CD14-positive monocyte (primary cell): ENCODE data around the gene ZDBF2. TPM values are rescaled to one million over a fixed set of nuclear protein-coding genes. Genes with fewer than 3 reads are reported as not detected.

ENCODE experiments used
- DNase-seq, 3 donors: peaks; one replicate each; pipeline ENCODE4 v3.0.0-alpha.2; 2011 to 2022
- H2AFZ ChIP-seq: 2 replicates; pipeline ENCODE4 v1.6.0; 2012; ENCODE audit warnings: mild to moderate bottlenecking, low read depth, low read length, inconsistent platforms; ENCODE audit not compliant: insufficient read depth, poor library complexity, severe bottlenecking
- H3K27ac ChIP-seq, 2 donors: 1 replicate in 1 of 2; 2 replicates in 1 of 2; pipeline ENCODE4 v1.5.1; 2012 to 2013; ENCODE audit warnings: low read length in 2 of 2, control low read depth in 1 of 2, inconsistent platforms in 1 of 2, low read depth in 1 of 2, mild to moderate bottlenecking in 1 of 2
- H3K27me3 ChIP-seq, 2 donors: one replicate each; pipeline versions ENCODE4 v1.6.0 to v1.6.1; 2011 to 2013; ENCODE audit warnings: low read length in 2 of 2; ENCODE audit not compliant: control insufficient read depth in 2 of 2, insufficient read depth in 2 of 2
- H3K36me3 ChIP-seq, 2 donors: replicated peaks in 1 of 2; 1 replicate in 1 of 2; 2 replicates in 1 of 2; pipeline versions ENCODE4 v1.5.1 to v1.6.1; 2012 to 2013; ENCODE audit warnings: low read length in 2 of 2, control low read depth in 1 of 2, inconsistent platforms in 1 of 2, mild to moderate bottlenecking in 1 of 2; ENCODE audit not compliant: insufficient read depth in 2 of 2, control insufficient read depth in 1 of 2
- H3K4me1 ChIP-seq, 2 donors: 1 replicate in 1 of 2; 2 replicates in 1 of 2; pipeline versions ENCODE4 v1.5.1 to v1.6.1; 2012 to 2013; ENCODE audit warnings: low read length in 2 of 2, control low read depth in 1 of 2, inconsistent platforms in 1 of 2, mild to moderate bottlenecking in 1 of 2, moderate library complexity in 1 of 2; ENCODE audit not compliant: insufficient read depth in 2 of 2, control insufficient read depth in 1 of 2
- H3K4me2 ChIP-seq: replicated peaks from 2 replicates; pipeline ENCODE3; 2012; ENCODE audit warnings: low read length, moderate library complexity, mild to moderate bottlenecking; ENCODE audit not compliant: poor library complexity, severe bottlenecking; ENCODE audit errors: extremely low read depth
- H3K4me3 ChIP-seq, 3 experiments: fragments of 200-600 bp in 1 of 3; sonication (generic) in 1 of 3; replicated peaks in 1 of 3; 1 replicate in 2 of 3; 2 replicates in 1 of 3; pipeline ENCODE4 v1.5.1; 2011 to 2013; ENCODE audit warnings: low read length in 3 of 3, mild to moderate bottlenecking in 3 of 3, control low read depth in 2 of 3, low read depth in 2 of 3, inconsistent platforms in 1 of 3, moderate library complexity in 1 of 3
- H3K79me2 ChIP-seq: 2 replicates; pipeline ENCODE4 v1.6.0; 2012; ENCODE audit warnings: mild to moderate bottlenecking, control low read depth, inconsistent platforms, low read length, moderate library complexity; ENCODE audit not compliant: insufficient read depth
- H3K9ac ChIP-seq: 2 replicates; pipeline ENCODE4 v1.6.0; 2017; ENCODE audit warnings: low read length, mild to moderate bottlenecking; ENCODE audit not compliant: insufficient read depth, poor library complexity, severe bottlenecking
- H3K9me3 ChIP-seq, 2 donors: replicated peaks in 1 of 2; 1 replicate in 1 of 2; 2 replicates in 1 of 2; pipeline versions ENCODE4 v1.5.1 to v1.6.1; 2012 to 2013; ENCODE audit warnings: low read length in 2 of 2, control low read depth in 1 of 2; ENCODE audit not compliant: control insufficient read depth in 1 of 2, insufficient read depth in 1 of 2
- H4K20me1 ChIP-seq: 2 replicates; pipeline ENCODE4 v1.6.0; 2012; ENCODE audit warnings: mild to moderate bottlenecking, low read length, control low read depth, moderate library complexity; ENCODE audit not compliant: insufficient read depth
- H3K27ac Mint-ChIP-seq, 7 donors: one replicate each; pipeline ENCODE4 v1.8.0; 2020; ENCODE audit warnings: mild to moderate bottlenecking in 7 of 7, mixed read lengths in 7 of 7, moderate library complexity in 6 of 7, inconsistent platforms in 2 of 7
- H3K27me3 Mint-ChIP-seq, 3 donors: one replicate each; pipeline ENCODE4 v1.8.0; 2021 to 2022; ENCODE audit warnings: low read depth in 3 of 3, mild to moderate bottlenecking in 3 of 3, mixed read lengths in 3 of 3, moderate library complexity in 3 of 3, inconsistent platforms in 1 of 3
- H3K36me3 Mint-ChIP-seq, 2 donors: one replicate each; pipeline ENCODE4 v1.8.0; 2020; ENCODE audit warnings: mixed read lengths in 2 of 2, inconsistent platforms in 1 of 2, mild to moderate bottlenecking in 1 of 2
- H3K4me1 Mint-ChIP-seq: one replicate; pipeline ENCODE4 v1.8.0; 2020; ENCODE audit warnings: mild to moderate bottlenecking, mixed read lengths
- H3K4me3 Mint-ChIP-seq, 2 donors: one replicate each; pipeline ENCODE4 v1.8.0; 2020; ENCODE audit warnings: mild to moderate bottlenecking in 2 of 2, mixed read lengths in 2 of 2, moderate library complexity in 1 of 2
- H3K9me3 Mint-ChIP-seq, 7 donors: one replicate each; pipeline ENCODE4 v1.8.0; 2020 to 2022; ENCODE audit warnings: mixed read lengths in 7 of 7, mild to moderate bottlenecking in 6 of 7, moderate library complexity in 6 of 7, inconsistent platforms in 2 of 7
- WGBS: methylation state at CpG from one replicate; pipeline ENCODE4 v1.1.5; 2013; ENCODE audit warnings: missing lambda C conversion rate; ENCODE audit not compliant: insufficient coverage; 5-methylcytosine and 5-hydroxymethylcytosine counted together
- intact Hi-C, 2 donors: fragments of 100-400 bp; cut with micrococcal nuclease; formaldehyde crosslinking; loops; one replicate each; pipeline versions ENCODE4 v1.15.0 to v1.15.1; 2023
- polyA plus RNA-seq, 3 donors: library from polyadenylated mRNA; depleted of rRNA in 1 of 3; unstranded in 2 of 3; stranded (reverse) in 1 of 3; fragments of 300-500 nt in 2 of 3; fragments of >200 nt in 1 of 3; fragmentation: Illumina TruSeq in 2 of 3; gene quantifications; 1 replicate in 2 of 3; 2 replicates in 1 of 3; pipeline ENCODE4 v1.2.3, GENCODE V29; 2012 to 2021
- TF ChIP-seq, protein P1 (sequence below): fragments of 200-600 bp; IDR thresholded peaks from one replicate; pipeline ENCODE4 v1.8.0; 2022; ENCODE audit warnings: antibody characterized with exemption, mild to moderate bottlenecking

ZDBF2 gene
- polyA plus RNA-seq, 3 donors, result 0.16 to 0.18 TPM; not detected in 1

DNA sequence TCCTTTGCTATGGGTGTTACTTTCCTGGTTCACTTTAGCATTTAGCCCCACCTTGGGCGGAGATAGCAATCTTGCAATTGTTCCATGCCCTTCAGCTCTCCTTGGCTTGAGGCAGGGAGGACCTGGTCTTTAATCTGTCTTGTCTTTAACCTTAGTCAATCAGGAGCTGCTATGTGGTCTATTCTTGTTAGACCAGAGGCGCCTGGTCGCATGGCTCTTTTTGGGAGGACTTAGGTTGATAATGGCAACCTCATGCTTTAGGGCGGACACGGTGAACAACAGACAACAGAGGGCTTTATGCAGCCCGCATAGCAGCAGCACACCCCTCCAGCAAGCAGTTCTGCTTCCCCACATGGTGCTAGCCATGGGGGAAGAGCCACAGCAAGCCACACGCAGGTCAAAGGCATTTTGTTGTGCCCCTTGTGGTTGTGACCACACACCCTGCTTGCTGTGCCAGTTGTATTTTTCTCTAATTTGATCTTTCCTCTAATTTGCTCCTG, 17.7 kb upstream of the ZDBF2 start:
- peaks cover 76 to 96% of the 10 kb centered on the region in 2 donors for H3K27me3 ChIP-seq

DNA sequence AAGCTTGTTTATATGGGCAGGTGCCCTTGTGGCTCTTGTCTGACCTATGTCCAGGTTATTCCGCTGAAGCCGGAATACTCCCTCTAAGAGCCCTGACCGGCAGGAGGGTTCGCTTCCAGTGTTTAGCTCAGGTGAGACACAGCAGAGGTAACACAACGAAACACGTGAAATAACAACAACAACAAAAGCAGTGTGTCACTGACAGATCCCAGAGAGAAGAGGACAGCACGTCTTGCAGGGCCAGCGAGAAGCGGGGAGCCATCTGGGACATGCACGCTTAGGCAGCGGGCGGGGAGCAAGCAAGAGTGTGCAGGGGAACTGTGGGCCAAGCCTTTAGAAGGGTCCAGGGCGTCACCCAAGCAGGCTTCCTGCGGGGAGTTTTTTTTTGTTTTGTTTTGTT, 17.1 kb upstream of the ZDBF2 start:
- TF ChIP-seq, protein P1, sequence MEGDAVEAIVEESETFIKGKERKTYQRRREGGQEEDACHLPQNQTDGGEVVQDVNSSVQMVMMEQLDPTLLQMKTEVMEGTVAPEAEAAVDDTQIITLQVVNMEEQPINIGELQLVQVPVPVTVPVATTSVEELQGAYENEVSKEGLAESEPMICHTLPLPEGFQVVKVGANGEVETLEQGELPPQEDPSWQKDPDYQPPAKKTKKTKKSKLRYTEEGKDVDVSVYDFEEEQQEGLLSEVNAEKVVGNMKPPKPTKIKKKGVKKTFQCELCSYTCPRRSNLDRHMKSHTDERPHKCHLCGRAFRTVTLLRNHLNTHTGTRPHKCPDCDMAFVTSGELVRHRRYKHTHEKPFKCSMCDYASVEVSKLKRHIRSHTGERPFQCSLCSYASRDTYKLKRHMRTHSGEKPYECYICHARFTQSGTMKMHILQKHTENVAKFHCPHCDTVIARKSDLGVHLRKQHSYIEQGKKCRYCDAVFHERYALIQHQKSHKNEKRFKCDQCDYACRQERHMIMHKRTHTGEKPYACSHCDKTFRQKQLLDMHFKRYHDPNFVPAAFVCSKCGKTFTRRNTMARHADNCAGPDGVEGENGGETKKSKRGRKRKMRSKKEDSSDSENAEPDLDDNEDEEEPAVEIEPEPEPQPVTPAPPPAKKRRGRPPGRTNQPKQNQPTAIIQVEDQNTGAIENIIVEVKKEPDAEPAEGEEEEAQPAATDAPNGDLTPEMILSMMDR, result no peak
- H4K20me1 ChIP-seq, result no peaks in the 10 kb centered on the region
- no peak overlapping the region for H3K4me2 ChIP-seq
- Mint-ChIP-seq H3K4me3 (peak overlapping the region in 1 of 2 donors; percentile 73), H3K27me3 (peaks cover 80 to 97% (median 87%) of the 10 kb centered on the region in 3 donors), H3K36me3 (no peaks in the 10 kb centered on the region), H3K4me1 (peaks cover 3% of the 10 kb centered on the region), H3K27ac (no peak overlapping the region), H3K9me3 (peaks cover 12 to 40% (median 19%) of the 10 kb centered on the region in 7 donors)
- H3K36me3 ChIP-seq, result no peaks in the 10 kb centered on the region
- no peak overlapping the region for H2AFZ ChIP-seq
- intact Hi-C loops, result no loop called here
- no peak overlapping the region for H3K9ac ChIP-seq
- H3K4me3 ChIP-seq, result no peak overlapping the region
- WGBS, result 55% methylated on average over 12 of the region's 14 CpGs
- DNase-seq, result no peak
- peaks cover 73 to 96% of the 10 kb centered on the region in 2 donors for H3K27me3 ChIP-seq
- peaks cover 4 to 21% of the 10 kb centered on the region in 2 donors for H3K9me3 ChIP-seq
- no peak overlapping the region for H3K27ac ChIP-seq
- no peaks in the 10 kb centered on the region for H3K4me1 ChIP-seq
- no peaks in the 10 kb centered on the region for H3K79me2 ChIP-seq

More for the DNA sequence above, 17.7 kb upstream of the ZDBF2 start:
- TF ChIP-seq, protein P1, result no peak
- Histone ChIP-seq H3K36me3 (no peaks in the 10 kb centered on the region), H3K79me2 (no peaks in the 10 kb centered on the region), H3K27ac (no peak overlapping the region), H3K9ac (no peak overlapping the region), H3K4me2 (no peak overlapping the region), H2AFZ (no peak overlapping the region), H3K9me3 (peaks cover 4 to 24% of the 10 kb centered on the region in 2 donors), H3K4me3 (no peak overlapping the region), H3K4me1 (no peaks in the 10 kb centered on the region), H4K20me1 (no peaks in the 10 kb centered on the region)
- peaks cover 80 to 97% (median 89%) of the 10 kb centered on the region in 3 donors for H3K27me3 Mint-ChIP-seq
- no peak for DNase-seq
- H3K4me1 Mint-ChIP-seq, result peaks cover 3% of the 10 kb centered on the region
- H3K9me3 Mint-ChIP-seq, result peaks cover 9 to 42% (median 24%) of the 10 kb centered on the region in 7 donors
- H3K4me3 Mint-ChIP-seq, result peak overlapping the region in 1 of 2 donors; percentile 46
- no peak overlapping the region for H3K27ac Mint-ChIP-seq
- intact Hi-C loops, result no loop called here
- whole genome bisulfite sequencing, result 40% methylated on average over 2 of the region's 7 CpGs
- H3K36me3 Mint-ChIP-seq, result no peaks in the 10 kb centered on the region
